Nephron (organoid): Measurements from ENCODE around the gene ICAM5.

Source experiments
- H3K27ac Mint-ChIP-seq, 3 experiments: 2 replicates each; pipeline ENCODE4 v1.8.0; 2020; ENCODE audit warnings: mixed read lengths in 3 of 3, mild to moderate bottlenecking in 2 of 3, moderate library complexity in 1 of 3
- H3K27me3 Mint-ChIP-seq: 2 replicates; pipeline ENCODE4 v1.8.0; 2021; ENCODE audit warnings: low read depth, mild to moderate bottlenecking, moderate library complexity, mixed read lengths
- H3K36me3 Mint-ChIP-seq: 2 replicates; pipeline ENCODE4 v1.8.0; 2020; ENCODE audit warnings: low read depth, mixed read lengths
- H3K4me1 Mint-ChIP-seq: 2 replicates; pipeline ENCODE4 v1.8.0; 2020; ENCODE audit warnings: mixed read lengths
- H3K4me3 Mint-ChIP-seq, 3 experiments: 2 replicates each; pipeline ENCODE4 v1.8.0; 2020; ENCODE audit warnings: mild to moderate bottlenecking in 3 of 3, mixed read lengths in 3 of 3, moderate library complexity in 2 of 3
- H3K9me3 Mint-ChIP-seq: 2 replicates; pipeline ENCODE4 v1.8.0; 2020; ENCODE audit warnings: mixed read lengths
- TF ChIP-seq, protein P1 (sequence below), 3 experiments: fragments of 200-600 bp; sonication (generic); IDR thresholded peaks; one replicate each; pipeline ENCODE4 v1.5.0; 2021; ENCODE audit warnings: antibody characterized with exemption in 3 of 3; ENCODE audit not compliant: unreplicated experiment in 3 of 3

The ICAM5 gene

DNA sequence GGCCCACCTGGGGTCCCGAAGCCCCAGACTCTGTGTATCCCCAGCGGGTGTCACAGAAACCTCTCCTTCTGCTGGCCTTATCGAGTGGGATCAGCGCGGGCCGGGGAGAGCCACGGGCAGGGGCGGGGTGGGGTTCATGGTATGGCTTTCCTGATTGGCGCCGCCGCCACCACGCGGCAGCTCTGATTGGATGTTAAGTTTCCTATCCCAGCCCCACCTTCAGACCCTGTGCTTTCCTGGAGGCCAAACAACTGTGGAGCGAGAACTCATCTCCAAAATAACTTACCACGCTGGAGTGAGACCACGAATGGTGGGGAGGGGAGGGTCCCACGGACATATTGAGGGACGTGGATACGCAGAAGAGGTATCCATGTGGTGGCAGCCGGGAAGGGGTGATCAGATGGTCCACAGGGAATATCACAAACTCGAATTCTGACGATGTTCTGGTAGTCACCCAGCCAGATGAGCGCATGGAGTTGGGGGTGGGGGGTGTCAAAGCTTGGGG lies 1.0 kb upstream of the ICAM5 start:
- Mint-ChIP-seq H3K9me3 (peaks cover 3% of the 10 kb centered on the region), H3K4me1 (peaks cover 25% of the 10 kb centered on the region), H3K27ac (peak overlapping the region in 2 of 3 experiments; percentile 21 to 55), H3K36me3 (peaks cover 6% of the 10 kb centered on the region), H3K4me3 (peak overlapping the region; percentile 75 to 87 (median 84)), H3K27me3 (peaks cover 88% of the 10 kb centered on the region)
- TF ChIP-seq, protein P1, sequence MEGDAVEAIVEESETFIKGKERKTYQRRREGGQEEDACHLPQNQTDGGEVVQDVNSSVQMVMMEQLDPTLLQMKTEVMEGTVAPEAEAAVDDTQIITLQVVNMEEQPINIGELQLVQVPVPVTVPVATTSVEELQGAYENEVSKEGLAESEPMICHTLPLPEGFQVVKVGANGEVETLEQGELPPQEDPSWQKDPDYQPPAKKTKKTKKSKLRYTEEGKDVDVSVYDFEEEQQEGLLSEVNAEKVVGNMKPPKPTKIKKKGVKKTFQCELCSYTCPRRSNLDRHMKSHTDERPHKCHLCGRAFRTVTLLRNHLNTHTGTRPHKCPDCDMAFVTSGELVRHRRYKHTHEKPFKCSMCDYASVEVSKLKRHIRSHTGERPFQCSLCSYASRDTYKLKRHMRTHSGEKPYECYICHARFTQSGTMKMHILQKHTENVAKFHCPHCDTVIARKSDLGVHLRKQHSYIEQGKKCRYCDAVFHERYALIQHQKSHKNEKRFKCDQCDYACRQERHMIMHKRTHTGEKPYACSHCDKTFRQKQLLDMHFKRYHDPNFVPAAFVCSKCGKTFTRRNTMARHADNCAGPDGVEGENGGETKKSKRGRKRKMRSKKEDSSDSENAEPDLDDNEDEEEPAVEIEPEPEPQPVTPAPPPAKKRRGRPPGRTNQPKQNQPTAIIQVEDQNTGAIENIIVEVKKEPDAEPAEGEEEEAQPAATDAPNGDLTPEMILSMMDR (IDR thresholded peaks at IDR 0.05; ENCODE audit: unreplicated experiment in 3 of 3), result no peak

DNA sequence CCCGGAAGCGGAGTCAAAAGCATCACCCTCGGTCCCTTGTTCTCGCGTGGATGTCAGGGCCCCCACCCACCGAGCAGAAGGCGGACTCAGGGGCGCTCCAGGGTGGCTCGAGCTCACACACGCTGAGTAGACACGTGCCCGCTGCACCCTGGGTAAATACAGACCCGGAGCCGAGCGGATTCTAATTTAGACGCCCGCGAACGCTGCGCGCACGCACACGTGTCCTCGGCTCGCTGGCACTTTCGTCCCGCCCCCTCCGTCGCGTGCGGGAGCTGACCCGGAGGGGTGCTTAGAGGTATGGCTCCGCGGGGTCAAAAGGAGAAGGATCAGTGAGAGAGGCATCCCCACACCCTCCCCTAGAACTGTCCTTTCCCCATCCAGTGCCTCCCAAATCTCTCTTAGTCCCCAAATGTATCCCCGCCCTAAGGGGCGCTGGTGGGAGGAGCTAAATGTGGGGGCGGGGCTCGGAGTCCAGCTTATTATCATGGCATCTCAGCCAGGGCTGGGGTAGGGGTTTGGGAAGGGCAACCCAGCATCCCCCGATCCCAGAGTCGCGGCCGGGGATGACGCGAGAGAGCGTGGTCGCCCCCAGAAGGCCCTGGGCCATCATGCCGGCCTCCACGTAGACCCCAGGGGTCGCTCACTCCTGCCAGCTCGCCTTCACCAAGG lies 451 bp upstream of the ICAM5 start:
- Mint-ChIP-seq H3K4me3 (peak overlapping the region; percentile 75 to 87 (median 84)), H3K36me3 (peaks cover 6% of the 10 kb centered on the region), H3K4me1 (peaks cover 25% of the 10 kb centered on the region), H3K27me3 (peaks cover 94% of the 10 kb centered on the region), H3K9me3 (peaks cover 3% of the 10 kb centered on the region), H3K27ac (no peak overlapping the region)
- TF ChIP-seq, protein P1 (IDR thresholded peaks at IDR 0.05; ENCODE audit: unreplicated experiment in 3 of 3), result no peak

DNA sequence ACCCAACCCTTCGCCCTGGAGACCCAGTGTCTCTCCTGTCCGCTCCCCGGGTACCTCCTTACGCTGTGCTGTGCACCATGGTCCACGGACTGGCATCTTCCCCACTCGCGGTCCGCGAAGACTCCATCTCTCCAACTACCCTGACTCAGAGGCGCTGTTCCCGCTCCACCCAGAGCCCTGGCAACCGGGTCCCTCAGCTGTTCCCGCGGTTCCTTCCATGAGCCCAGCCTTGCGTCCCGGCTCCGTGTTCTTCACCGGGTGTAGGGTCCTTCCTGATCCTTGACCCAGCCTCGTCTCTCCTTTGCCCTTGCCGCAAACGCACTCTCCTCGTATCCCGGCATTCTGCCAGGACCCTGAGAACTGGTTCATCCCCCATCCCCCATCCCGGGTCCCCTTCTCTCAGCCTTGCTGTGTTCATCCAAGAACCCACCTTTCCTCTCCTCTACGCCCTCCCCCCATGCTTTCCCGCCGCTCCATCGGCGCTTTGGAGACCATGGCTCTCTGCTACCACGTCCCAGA lies 664 bp downstream of the ICAM5 start:
- TF ChIP-seq, protein P1 (IDR thresholded peaks at IDR 0.05; ENCODE audit: unreplicated experiment in 3 of 3), result no peak
- Mint-ChIP-seq H3K4me3 (peak overlapping the region; percentile 63 to 81 (median 75)), H3K36me3 (no peaks in the 10 kb centered on the region), H3K27me3 (peaks cover 100% of the 10 kb centered on the region), H3K9me3 (peaks cover 3% of the 10 kb centered on the region), H3K27ac (no peak overlapping the region), H3K4me1 (peaks cover 25% of the 10 kb centered on the region)

DNA sequence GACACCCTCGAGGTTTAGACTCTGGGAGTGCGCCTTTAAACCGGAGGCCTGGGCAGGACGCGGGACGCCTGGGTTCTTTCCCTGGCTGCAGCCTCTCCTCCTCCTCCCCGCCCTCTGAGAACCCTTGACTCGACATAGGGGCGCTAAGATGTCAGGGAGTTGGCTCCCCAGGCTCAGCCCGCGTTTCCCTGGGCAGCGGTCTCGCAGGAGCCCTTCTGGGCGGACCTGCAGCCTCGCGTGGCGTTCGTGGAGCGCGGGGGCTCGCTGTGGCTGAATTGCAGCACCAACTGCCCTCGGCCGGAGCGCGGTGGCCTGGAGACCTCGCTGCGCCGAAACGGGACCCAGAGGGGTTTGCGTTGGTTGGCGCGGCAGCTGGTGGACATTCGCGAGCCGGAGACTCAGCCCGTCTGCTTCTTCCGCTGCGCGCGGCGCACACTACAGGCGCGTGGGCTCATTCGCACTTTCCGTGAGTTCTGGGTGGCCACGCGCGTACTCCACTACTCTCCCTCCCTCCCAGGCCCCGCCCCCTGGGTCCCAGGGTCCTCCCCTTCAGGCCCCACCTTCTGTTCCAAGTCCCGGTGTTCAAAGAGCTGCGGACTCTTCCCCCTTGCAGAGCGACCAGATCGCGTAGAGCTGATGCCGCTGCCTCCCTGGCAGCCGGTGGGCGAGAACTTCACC lies 1.3 kb downstream of the ICAM5 start:
- Mint-ChIP-seq H3K27me3 (peaks cover 100% of the 10 kb centered on the region), H3K9me3 (peaks cover 3% of the 10 kb centered on the region), H3K4me1 (peaks cover 29% of the 10 kb centered on the region), H3K4me3 (peak overlapping the region; percentile 63 to 81 (median 75)), H3K27ac (no peak overlapping the region), H3K36me3 (no peaks in the 10 kb centered on the region)
- TF ChIP-seq, protein P1 (IDR thresholded peaks at IDR 0.05; ENCODE audit: unreplicated experiment in 3 of 3), result no peak

DNA sequence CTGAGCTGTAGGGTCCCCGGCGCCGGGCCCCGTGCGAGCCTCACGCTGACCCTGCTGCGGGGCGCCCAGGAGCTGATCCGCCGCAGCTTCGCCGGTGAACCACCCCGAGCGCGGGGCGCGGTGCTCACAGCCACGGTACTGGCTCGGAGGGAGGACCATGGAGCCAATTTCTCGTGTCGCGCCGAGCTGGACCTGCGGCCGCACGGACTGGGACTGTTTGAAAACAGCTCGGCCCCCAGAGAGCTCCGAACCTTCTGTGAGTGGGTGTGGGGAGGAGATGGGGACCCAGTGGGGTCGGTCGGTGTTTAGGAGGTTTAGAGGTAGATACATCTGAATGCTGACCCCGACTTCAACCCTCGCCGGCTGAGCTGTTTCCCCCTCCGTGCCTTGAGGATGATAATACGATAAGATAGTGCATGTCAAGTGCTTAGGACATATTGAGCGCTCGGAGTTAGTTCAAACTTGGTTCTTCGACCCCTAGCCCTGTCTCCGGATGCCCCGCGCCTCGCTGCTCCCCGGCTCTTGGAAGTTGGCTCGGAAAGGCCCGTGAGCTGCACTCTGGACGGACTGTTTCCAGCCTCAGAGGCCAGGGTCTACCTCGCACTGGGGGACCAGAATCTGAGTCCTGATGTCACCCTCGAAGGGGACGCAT lies 1.9 kb downstream of the ICAM5 start:
- Mint-ChIP-seq H3K27ac (no peak overlapping the region), H3K36me3 (no peaks in the 10 kb centered on the region), H3K4me1 (peaks cover 22% of the 10 kb centered on the region), H3K4me3 (peak overlapping the region; percentile 73 to 81 (median 75)), H3K27me3 (peaks cover 100% of the 10 kb centered on the region), H3K9me3 (peaks cover 3% of the 10 kb centered on the region)
- TF ChIP-seq, protein P1 (IDR thresholded peaks at IDR 0.05; ENCODE audit: unreplicated experiment in 3 of 3), result no peak
